HL-60/S4 (cell line): ENCODE data around the gene DCLK2.

Experiments
- in situ Hi-C: fragments of 300-500 bp; cut with MboI; formaldehyde crosslinking; loops from 2 replicates; pipeline ENCODE4 v1.14.3; 2022; ENCODE audit warnings: low sequenced_read_pairs

Gene DCLK2

DNA sequence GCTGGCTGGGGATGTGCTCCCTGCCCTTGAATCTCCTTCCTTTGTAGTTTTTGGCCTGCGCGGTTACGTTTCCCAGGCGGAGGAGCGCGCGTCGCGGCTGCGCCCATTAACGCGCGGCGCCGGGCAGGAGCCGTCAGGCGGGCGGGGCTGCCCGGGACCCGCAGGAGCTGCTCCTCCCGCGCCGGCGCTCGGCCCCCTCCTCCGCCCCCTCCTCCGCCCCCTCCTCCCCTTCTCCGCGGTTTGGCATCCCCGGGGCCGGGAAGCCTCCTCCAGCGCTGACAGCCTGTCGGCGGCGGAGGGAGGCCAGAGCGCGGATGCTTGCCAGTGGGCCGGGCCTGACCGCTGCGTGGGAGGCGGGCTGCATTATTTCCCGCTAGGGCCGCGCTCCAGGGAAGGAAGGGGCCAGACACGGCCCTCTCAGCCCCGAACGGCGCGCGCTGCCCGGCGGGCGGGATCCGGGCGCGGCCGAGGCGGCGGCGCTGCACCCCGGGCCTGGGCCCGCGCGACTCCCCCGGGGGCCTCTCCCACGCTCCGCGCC, at the start of gene DCLK2:
DCLK2 (plus strand) TSS at position 405 of the 538 bp plus-strand sequence. CDS start 583 bp downstream, outside the sequence.
- in situ Hi-C loops: no loop called here

DNA sequence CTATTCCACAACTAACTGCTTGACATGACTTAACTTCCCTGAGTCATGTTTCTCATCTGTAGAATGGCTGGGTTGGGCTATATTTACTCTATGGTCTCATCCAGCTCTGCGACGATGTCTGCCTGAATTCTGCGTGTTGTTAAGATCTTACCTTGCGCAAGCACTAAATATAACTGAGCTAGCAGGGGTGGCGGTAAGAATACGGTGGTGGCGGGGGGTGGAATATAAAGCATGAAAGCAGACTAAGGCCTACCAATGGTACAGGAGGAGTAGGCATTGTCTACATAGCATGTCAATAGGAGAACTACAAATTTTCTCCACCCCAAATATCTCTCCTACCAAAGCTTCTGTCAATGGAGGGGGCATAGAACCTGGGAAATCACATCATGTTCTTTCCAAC, 45.7 kb upstream of the DCLK2 start:
- in situ Hi-C loops: no loop called here

DNA sequence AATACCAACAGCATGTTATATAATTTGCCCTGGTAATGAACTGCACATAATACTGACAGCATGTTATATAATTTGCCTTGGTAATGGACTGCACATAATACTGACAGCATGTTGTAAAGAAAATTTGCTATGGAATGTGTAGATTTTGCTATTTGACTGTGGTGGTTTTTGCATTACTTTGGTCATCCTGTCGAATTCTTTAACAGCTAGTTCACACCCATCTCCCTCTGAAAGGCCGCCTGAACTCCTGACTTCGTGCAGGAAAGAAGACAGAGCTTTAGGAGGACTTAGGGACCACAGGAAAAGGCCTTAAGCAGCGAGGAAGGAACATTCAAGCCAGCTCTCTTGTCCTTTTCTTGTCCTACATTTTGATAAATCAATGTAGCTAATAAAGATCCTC, 45.2 kb upstream of the DCLK2 start:
- in situ Hi-C loops: no loop called here

DNA sequence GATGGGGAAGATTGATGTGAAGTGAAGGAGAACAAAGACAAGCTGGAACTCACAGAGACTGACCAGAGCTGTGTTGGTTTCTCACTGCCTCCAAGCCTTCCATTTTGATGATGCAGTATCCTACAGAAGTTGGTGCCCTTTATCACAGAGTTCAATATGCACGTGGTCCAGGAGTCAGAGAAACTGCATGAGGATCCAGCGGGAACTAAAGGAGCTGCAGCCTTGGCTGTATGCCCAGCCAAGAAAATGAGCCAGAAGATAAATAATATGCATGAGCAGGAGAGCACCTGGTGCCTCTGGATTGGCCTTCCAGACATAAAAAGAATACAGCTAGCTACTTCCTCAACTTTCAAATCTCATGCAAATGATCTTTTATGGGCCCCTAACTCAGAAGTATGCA, 44.3 kb upstream of the DCLK2 start:
- in situ Hi-C loops: no loop called here

DNA sequence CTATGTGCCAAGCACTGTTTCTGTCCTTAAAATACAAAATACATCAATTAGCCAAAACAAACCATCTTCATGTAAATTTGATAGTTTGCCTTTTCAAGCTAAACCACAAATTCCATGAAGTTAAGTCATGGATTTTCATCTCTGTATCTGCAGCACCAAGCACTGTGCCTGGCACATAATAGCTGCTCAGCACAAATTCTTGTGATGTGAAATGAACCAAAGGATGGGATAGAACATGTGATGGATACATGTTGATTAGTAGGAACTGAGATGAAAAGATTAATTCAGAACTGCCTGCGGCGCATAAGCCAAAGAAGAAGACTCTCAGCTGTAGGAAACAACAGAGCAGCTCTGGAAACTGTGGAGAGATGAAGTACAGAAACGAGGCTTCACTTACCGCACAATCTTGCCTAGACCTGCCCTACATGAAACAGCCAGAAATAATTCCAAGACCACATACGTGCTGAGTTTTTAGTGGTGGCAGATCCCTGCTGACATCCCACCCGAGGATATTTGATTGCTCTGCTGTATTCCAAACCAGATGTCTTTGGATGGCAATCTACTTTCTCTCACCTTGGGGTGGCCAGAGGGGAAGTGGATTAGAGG, 40.9 kb upstream of the DCLK2 start:
- in situ Hi-C loops: no loop called here

DNA sequence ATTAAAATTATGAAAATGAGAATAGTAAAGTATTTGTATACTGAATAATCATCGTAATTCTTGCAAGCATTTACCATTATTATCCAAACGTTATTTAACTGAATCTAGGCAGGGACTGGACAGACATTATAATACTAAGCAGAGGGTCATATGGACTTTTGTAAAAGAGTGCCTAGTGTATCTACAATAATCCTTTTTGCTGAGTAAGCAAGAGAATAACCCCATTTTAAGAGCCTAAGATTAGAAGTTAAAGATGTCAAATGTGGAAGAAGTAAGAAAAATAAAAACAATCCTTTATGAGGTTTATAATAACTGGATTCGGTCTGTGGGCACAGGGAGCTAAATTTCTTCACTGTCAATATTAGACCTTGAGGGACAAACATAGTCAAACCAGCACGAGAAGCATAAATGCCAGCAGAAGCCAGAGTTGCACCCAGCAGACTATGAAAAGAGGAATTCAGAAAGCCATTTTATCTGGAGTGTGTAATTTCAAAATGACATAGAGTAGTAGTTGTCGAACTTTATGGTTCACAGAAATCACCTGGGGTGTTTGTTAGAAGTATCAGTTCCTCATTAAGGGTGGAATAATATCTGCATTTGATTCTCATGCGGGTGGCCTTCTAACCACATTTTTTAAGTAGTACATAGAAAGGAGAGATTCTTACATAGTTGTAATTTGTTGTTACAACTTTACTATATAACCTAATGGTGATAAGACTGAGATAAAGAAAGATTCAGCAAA, 39.7 kb upstream of the DCLK2 start:
- in situ Hi-C loops: no loop called here

DNA sequence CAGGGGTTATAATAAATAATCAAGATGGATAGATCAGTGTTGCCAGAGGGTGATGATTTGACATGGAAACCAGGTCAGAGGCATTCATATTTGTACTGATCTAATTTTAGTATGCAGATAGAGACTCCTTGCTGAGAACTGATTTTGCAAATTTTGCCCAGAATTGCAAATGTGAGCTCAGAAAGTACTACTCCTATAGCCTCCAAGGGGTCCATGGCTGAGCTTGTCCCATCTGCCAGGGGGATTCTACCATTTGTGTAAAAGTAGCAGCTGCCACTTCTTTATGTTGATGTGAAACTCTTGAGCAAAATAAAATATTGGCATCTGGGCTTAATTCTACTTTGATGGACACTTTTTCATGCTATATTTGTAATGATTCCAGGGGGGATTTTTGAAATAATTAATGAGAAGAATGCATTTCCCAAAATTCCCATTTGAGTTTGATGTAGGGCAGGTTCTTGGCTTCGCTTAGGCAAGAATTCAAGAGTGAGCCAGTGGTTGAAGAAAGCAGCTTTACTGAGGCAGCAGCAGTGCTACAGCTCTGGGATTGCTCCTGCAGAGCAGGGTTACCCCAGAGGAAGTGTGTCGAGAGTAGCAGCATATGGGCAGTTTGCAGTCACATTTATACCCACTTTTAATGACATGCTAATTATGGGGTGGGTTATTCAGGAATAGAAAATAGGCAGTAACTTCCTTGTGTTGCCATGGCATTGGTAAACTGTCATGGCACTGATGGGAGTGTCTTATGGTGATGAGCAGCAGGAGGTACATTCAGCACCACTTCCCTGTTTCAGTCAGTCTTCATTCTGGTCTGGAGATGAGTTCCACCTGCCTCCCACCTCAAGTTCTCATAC, 38.7 kb upstream of the DCLK2 start:
- in situ Hi-C loops: no loop called here

DNA sequence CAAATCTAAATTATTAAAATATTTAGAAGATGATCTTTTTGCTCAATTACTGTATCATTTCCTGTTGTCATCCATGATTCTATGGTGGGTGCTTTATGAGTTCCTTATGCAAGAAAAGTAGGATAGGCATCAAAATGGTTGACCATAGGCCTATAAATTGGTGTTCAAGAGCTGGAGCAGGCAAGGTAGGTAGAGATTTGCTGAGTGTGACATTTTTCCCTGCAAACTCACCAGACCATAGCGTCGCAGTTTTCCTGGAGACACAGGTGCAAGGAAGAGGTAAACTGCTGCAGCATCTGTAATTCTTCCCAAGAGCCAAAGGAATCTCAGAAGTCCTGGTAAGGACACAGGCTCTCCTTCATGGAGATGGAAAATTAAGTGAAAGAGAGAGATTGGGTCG, 33.7 kb upstream of the DCLK2 start:
- in situ Hi-C loops: no loop called here

DNA sequence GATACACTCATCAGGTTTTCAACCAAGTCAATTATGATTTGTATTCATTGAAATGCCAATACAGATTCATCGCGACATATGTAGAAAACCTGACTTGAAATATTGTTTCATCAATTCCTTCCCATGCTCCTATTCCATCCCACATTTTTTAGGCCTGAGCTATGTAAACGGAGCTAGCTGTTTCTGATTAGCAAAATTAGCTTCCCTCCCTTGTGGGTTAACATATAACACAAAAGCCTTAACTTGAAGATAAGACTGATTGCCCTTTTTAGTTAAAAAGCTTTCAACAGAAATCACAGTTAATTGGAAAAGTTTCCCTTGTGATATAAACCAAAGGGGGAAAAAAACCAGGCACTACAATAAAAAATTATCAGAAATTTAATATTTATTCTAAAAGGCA, 32.8 kb upstream of the DCLK2 start:
- in situ Hi-C loops: no loop called here

DNA sequence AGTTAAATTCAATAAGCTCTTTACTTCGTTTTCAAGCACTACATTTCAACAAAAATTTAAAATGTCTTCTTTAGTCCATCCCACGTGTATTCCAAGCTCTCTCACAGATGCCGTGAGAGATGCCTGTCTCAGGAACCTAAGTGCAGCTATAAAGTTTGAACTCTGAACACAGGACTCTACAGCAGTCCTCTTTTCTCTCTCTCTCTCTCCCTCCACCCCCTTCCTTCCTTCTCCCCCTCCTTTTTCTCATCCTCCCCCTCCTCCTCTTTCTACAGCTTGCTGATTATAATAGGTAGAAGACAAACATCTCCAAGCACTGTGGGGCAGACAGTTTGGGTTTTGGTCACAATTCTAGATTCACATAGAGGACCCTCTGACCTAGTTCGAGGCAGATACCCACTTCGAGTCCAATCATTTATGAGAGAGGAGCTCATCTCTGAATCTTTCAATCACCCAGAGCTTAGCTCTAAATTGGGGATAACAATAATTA, 31.5 kb upstream of the DCLK2 start:
- in situ Hi-C loops: no loop called here

DNA sequence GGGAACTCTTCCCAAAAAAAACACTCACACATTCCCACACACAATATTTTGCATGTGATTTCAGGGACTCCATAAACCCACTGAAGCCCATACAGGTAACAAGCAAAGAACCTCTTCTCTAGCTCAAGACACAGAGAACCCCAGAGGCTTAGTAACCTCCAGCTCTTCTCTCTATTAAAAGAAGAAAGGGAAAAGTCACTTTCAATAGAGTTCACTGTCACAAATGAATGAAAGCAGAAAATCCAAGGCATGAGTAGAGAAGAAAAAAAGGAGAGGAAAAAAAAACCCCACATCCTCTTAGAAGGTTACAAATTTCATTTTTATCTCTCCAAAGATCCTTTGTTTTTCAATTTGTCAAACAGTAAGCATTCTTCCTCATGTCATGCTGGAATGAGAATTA, 30.7 kb upstream of the DCLK2 start:
- in situ Hi-C loops: no loop called here

DNA sequence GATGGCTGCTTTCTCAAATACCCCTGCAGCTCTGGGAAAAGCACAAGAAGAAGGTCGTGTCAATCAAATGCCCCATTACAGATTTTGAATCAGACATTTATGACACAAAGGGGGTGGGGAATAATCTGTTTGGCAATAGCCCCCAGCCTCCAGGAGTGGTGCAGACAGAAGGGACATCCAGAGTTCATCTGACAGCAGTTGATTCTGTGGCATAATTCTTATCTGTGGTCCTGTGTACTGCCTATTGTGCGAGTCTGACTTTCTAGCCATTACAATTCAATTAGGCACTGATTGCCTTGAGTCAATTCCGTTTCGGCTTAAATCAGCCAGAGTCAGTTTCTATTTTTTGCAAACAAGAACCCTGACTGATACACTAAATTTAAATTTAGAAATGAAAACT, 28.6 kb upstream of the DCLK2 start:
- in situ Hi-C loops: no loop called here

DNA sequence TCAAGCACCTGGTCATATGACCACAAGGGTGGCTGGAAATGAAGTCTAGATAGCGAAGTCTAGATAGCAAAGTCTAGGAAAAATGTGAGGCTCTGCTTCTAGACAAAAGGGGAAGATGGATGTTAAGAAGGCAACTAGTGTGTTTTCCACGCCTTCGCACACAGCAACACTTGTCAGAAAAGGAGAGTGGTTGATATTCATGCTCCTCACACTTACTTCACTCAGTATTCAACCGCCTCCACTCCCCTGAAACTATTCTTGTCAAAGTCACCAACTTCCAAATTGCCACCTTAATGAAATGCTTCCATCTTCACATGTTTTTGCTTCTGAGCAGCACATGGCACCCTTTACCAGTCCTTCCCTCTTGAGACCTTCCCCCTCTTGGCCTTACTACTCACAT, 27.7 kb upstream of the DCLK2 start:
- in situ Hi-C loops: no loop called here

DNA sequence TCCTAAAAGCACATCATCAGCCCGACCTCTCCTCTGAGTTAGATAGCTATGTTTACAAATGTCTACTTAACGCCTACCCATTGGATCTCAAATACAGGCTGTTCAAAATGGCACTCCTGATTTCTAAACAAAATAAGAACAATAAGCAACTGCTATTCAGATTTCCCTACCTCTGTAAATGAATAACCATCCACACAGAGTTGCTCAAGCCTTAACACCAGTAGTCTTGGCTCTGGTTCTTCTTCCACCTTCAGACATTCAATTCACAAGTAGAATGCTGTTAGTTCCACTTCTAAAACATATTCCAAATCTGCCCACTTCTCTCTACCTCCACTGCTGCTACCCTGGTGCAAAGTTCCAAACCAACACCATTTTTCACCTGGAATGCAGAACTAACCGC, 27.1 kb upstream of the DCLK2 start:
- in situ Hi-C loops: no loop called here

DNA sequence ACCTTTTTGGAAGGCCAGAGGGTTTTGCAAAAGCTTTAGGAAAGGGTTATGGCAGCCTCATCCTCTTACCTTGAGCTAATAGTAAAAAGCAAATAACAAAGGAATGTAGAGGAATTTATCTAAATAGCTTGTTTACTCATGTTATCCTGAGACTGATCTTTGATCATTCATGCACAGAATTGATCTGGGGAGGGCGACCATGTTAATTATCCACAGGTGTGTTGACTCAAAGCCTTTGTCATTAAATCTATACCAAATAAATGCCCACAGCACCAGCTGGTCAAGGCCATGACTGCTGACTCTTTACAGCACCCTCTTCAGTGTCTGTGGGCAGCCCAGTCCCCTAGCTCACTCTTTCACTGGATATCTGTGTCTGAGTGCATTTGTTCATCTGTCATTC, 22.8 kb upstream of the DCLK2 start:
- in situ Hi-C loops: no loop called here

DNA sequence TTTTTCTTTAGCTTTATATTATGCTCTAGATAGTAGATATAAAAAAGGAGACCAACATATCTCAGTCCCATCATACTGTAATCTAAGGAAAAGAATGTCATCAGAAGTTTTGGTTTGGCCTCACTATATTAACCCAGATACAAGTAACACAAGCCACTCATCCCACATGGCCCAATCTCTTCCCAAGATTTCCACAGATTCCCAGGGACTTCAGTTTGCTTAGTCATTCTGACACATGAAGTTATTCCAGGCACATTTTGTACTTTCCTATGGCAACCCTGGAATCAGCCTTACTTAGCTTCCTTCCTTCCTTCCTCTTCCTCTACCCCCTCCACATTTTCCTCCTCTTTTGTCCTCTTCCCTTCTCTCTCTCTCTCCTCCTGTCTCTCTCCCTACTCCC, 21.7 kb upstream of the DCLK2 start:
- in situ Hi-C loops: no loop called here

DNA sequence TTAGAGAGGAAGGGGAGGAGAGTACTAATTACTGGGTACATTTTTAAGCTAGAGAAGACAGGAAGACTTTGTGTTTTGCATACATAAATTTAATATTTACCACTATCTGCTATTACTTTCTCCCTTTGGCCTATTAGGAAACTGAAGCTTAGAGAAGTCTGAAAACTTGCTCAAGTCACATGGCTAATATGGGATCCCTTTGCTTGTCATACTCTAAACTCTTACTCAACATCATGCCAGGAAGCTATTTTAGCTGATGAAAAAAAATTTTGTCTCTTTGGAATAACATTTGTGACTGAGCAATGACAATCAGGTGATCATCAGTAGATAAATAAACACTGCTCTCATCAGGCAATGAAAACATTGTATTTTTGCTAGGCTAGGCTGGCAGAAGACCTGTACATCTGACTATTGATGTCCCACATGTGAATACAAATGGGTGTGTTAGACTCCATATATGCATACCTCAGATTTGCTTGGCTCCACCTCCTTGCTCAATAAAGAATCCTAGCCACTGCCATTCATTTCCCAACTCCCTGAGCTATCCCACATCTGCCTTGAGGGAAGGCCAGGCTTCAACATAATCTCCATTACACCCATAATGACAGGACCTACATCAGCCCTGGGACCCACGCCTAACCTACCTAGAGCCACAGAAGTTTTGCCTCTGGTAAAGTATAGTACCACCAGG, 17.0 kb upstream of the DCLK2 start:
- in situ Hi-C loops: no loop called here

DNA sequence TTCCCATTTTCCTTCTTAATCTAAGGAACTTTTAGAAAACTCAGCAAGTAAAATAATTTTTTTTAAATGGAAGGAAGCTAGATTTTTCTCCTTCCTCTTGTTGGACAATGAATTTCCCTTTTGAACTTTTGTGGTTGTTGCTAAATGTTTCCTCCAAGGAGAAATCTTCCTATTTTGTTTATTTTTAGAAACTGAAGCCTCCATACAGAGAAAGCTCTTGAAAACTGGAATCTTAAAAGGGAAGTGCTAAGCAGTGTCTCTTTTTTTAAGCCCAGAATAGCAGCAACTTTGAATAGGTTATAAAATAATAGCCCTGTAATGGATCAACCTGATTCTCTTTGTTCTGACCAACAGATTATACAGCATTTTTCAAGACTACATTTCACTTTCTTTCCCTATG, 15.1 kb upstream of the DCLK2 start:
- in situ Hi-C loops: no loop called here

DNA sequence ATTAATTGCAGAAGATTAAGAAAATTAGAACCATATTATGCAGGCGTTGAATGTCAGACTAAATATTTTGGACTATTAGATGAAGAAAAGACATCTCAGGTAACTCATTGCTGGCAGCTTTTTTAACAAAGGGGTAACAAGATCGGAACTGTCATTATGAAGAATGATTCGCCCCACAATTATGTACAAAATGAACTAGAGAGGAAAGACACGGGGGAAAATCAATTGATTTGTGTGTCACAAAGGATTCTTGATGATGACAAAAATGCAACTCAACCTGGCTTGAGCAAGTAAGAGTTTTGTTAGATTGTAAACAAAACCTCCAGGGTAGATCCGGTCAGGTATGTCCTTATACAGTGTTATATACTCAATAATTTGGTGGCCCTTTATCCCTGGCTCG, 12.5 kb upstream of the DCLK2 start:
- in situ Hi-C loops: no loop called here

DNA sequence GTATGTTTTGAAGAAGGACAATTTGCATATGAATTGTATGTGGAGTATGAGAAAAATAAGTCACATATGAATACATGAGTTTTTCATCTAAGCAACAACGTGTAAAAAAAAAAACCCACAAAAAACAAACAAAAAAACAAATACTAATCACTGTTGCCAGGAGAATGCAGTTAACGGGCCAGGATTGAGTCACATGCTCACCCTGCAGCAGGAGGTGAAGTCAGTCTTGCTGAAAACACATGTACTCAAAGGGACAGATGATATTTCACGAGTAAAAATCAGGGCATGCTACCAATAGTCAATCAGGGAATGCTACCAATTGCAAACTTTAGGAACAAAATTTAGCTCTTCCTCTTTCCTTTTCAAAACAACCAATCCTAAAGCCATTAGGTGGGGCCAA, 10.4 kb upstream of the DCLK2 start:
- in situ Hi-C loops: no loop called here
